ENCODE data around the gene MARCHF10.

Gene MARCHF10

DNA sequence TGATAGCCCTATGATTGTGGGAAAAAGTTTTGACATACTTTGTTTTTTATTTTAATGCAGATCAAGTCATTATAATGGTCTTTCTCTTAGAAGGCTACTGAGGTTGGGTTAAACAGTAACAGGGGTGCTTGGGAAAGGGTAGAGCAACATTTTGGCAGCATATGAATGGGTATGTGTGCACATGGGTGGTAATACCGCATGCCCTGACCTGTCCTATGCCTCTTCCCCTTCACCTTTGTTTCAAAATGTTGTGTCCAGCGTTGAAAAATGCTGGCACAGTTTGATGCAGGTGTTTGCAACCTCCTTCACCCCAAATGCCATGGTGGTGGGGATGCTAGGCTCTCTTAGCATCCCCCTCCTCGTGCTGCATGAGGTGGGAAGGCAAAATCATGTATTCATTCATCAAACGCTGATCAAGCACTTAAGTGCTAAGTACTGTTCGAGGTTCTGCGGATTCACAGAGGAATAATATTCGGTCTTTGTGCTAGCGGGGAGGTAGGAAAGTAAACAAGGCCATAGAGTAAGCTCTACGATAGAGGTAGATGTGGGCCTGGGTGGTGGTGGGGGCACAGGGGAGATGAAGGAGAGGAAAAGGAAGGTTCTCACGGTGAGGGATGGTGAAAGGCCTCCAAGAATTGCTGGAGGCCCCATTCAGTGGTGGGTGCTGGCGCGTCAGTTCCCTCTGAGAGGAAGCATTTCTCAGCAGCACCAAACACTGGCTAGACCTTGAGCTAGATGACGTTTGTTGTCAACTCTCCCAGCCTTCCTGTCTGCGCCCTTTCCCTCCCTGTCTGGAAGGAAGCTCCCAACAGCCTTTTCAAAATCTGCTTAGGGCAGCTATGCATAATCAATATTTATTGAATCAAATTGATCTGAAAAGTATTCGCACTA is 13.3 kb upstream of the MARCHF10 start:
- DNase-seq (ENCODE audit: low read depth): no peak

DNA sequence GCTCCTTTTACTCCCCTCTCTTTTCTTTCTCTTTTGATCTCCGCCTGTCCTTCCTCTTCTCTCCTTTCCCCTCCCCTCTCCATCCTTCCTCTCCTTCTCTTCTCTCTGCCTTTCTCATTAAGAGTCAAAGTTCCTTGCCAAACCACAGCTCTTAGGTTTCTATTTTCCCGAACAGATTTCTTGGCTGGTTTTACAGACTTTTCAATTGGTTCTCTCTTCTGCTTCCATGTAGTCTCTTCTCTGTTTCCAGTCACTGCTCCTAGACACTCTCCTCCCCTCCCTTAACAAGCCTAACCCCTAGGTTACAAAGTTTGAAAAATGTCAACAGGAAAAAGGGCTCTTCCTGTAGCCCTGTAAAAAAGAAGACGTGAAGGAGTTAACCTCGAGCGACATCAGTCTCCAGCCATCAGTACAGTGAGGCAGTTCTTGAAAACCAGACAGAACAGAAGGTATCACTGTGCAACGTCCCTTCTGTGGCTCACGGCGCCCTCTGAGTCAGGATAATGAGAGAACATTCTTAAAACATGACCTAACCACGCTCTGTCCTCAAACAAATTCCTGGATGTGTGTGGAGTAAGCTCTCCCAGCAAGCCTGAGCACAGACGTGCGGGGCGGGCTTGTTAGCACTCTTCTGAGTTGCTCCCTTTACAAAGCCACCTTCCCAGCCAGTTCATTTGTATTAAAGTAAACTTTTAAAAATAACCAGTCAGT is 11.6 kb upstream of the MARCHF10 start:
- DNase-seq (ENCODE audit: low read depth): no peak

DNA sequence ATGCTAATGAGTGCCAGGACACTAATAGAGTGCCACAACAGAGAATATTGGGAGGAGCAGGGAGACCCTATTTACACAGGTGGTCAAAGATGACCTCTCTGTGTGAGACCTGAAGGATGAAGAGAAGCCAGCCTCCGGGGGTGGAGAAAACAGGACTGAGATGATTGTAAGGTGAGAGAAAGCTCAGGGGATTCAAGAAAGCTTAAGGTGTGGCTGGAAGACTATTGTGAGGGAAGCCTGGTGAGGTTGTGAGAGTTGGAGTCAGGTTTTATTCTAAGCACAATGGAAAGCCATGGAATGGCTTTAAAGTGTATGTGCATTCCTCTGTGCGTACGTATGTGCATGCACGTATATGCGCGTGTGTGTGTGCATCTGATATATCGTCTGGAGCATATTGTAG is 10.4 kb upstream of the MARCHF10 start:
- no peak for DNase-seq (ENCODE audit: low read depth)

DNA sequence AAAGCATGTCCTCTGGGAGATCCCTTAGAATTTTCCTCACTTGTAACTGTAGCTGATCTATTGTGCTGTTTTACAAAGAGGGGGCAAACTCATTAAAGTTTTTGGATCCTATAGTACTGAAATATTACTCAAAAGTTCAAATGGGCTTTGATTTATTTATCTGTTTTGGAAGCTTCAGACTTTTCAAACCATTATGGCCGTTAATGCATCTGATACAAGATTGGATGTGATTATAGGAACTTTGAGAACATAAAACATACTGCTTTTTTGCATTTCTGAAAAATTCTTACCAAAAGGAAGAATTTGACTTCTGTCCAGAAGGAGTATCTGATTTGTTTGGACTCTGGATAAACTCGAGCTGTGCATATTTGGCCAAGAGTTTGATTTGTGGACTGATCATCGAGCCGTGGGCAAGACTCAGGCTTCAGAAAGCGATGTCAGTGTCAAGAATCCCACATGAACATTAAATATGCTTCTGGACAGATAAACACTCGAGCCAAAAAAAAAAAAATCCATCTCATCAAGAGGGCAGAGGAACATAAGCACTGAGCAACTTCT is 8.2 kb upstream of the MARCHF10 start:
- DNase-seq (ENCODE audit: low read depth): no peak

DNA sequence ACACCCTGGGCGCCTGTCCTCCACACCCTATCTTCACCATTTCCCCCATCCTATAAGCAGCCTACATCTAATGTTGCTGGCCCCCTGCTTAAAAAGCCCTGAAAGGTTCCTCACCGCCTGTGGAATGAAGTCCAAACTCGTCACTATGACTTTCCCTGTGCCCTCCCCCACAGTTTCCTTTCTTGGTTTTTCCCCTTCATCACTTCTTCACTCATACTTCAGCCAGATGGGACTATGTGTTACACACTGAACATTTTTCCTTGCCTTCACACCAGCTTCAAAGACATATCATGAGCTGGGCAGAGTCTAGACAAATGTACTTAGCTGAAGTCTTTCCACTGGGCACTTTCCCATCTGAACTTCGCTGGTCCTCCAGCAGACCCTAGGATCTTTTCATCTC is 1.5 kb upstream of the MARCHF10 start:
- DNase-seq (ENCODE audit: low read depth): no peak

DNA sequence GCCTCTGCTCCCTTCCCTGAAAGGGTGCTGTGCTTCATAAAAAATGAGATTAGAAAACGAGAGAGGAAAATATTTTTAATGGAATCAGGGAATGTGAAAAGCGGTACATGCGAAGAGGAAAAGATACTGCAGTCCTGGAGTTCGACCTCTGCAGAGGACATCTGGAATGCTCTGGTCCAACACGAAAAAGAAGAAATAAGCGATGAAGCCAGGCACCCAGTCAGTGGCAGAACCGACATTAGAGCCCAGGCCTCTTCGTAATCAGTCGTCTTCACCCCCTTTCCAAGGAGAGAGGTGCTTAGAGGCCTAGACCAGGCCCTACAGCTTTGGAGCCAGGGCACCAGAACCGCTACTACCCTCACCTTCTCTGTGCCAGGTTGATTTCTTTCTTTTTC is 459 bp upstream of the MARCHF10 start:
- no peak for DNase-seq (ENCODE audit: low read depth)

DNA sequence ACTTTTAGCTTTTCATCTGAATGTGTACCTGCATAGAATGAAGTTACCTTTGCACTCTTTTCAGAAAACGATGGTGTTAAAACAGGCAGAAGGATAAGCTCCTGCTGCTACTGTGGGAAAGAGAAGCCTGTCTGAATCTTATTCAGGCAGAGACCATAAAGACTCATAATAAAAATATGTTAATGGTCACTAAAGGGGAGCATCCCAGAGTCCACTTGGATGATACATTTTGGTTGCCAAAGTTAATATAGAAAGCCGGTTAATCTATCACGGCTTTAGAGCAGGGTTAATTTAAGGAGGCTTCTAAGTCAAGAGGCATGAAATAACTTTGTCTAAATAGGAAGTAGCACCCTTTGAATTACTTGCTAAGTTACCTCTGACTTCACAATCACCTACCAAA is 2.9 kb downstream of the MARCHF10 start:
- no peak for DNase-seq (ENCODE audit: low read depth)

DNA sequence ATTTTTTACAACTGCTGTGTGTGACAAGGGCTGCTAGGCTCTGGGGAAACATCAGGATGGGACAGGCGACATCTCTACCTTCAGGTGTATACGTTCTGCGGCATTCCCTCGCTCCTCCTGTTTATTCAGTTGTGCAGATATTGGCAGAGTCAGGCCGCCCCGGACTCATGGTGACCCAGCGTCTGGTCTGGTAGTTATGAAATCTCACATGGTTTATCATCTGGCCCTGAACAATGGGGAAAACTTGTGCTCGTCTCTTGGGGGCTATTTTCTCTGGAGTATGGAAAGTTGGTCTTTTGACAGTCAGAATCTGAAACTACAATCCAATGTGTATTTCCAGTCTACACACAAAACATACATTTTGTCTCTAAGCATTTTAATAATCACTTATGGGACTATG is 3.3 kb downstream of the MARCHF10 start:
- DNase-seq (ENCODE audit: low read depth): no peak

DNA sequence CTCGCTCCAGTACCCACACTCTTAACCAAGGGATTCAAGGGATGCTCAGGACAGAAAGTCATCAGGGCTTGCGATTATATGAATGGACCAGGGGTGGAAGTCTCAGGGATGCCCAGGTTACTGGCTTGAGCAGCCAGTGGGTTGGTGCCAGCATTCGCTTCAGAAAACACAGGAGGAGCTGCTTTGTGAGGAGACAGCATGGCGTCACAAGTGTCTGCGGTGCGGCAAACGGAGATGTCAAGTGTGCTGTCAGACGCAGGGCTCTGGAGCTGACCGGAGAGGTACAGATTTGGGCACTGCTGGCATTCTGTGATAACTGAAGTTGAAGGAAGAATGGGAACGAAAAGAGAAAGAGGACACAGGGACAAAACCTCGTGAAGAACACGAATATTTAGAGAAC is 4.1 kb downstream of the MARCHF10 start:
- DNase-seq (ENCODE audit: low read depth): no peak

DNA sequence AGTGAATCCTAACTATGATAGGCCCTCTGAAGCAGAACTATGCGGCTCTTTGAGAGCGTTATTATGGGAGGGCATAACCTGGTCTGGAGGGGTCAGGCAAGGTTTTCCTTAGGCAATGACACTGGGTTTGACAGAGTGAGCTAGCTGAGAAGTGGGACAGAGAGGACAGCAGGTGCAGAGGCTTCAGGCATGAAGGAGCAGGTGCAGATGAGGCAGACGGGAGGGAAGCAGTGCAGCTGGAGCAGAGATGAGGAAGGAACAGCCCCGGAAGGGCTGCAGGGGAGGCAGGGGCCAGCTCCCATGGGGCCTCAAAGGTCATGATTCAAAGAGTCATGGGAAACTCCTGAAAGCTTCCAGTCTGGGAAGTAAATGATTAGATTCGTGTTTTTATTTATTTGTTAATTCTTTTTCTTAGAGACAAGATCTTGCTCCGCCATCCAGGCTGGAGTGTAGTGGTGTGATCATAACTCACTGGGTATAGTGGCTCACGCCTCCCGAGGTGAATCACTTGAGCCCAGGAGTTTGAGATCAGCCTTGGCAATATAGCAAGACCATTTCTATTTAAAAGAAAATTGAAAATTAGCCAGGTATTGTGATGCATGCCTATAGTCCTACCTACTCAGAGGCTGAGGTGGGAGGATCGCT is 5.4 kb downstream of the MARCHF10 start:
- no peak for DNase-seq (ENCODE audit: low read depth)

DNA sequence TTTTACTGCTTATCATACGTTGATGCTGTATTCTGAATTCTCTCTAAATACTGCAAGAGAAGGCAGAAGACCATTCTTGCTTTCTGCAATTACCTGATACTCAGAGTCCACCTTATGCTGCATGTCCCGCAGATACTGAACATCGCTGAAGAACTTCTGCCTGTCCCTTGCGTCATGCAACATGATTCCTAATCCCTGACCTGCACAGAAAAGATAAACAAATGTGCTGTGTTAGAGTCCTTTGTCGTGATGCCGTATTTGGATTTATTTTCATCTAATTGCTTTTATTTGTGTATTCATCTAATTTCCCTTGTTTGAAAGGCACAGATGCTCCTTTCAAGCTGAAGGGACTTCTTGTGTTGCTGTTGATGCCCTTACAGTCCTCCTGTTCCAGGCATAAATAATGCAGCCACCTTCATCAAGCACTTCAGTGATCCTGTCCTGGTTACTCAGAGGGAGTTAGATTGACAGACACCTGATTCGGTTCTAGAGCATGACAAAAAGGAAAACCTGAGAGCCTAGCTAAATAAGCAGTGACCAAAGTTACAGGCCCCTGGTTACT is 6.5 kb downstream of the MARCHF10 start:
- no peak for DNase-seq (ENCODE audit: low read depth)

DNA sequence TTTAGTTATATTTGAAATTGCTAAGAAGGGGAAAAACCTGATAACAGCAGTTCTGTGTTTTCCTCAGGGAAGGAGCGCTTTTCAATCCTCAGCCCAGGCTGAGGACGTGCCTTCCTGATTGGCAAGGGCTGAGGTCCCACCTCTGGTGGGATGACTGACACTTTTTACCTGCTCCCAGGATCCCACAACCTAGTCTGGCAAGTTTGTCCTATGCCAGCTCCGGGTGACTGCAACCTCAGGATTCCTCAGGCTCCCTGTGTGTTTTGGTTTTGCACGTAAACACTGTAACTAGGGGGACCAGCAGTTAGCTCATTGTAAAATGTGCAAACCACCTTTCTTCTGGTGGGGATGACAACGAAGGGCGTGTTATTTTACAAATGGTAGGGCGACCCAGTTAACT is 7.5 kb downstream of the MARCHF10 start:
- DNase-seq (ENCODE audit: low read depth): no peak

DNA sequence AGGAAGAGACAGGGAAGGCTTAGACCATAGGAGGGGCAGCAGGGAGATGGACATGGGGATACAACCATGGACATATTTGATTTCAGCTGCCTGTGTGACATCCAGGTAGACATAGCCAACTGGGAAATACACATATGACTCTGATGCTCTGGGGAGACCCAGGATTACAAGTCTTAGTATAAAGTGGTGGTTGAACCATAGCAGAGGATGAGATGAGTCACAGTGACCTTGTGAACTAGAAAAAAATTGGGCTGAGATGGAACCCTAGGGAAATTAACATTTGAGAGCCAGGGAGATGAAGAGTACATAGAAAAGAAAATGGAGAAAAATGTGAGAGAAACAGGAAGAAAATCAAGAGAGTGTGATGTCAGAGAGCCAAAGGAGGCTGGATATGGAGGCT is 10.2 kb downstream of the MARCHF10 start:
- DNase-seq (ENCODE audit: low read depth): no peak

DNA sequence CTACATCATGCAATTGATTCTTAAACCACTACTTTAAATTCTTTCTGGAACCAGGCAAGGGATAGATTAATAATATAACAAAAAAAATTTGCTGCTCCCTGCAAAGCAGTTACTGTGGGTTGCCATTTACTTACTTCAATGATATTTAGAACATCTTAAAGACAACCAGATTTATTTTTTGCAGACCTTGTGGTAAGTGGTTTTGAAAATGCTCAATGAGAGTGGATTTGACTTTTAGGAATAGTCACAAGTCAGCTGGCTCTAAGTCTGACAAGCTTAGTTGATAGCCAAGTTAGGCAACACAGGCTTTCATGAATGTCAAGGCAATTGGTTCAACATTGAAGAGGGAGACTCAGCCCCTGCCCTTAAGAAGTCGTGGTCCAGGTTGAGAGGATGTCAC is 11.8 kb downstream of the MARCHF10 start:
- DNase-seq (ENCODE audit: low read depth): no peak

DNA sequence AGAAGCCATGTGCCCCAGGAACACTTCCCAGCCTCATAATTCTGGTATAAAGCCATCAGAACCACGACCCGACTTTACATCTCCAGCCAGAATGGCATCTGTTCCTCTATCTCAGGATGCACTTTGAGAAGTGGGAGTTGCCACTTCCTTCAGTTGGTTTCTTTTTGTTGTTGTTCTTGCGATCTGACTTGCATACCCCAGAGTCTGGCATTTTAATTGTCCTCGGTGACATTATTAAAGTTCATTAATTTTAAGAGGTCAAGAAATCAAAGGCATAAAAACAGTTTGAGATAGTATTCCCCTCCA is 13.5 kb downstream of the MARCHF10 start:
- DNase-seq (ENCODE audit: low read depth): peak; percentile 49

DNA sequence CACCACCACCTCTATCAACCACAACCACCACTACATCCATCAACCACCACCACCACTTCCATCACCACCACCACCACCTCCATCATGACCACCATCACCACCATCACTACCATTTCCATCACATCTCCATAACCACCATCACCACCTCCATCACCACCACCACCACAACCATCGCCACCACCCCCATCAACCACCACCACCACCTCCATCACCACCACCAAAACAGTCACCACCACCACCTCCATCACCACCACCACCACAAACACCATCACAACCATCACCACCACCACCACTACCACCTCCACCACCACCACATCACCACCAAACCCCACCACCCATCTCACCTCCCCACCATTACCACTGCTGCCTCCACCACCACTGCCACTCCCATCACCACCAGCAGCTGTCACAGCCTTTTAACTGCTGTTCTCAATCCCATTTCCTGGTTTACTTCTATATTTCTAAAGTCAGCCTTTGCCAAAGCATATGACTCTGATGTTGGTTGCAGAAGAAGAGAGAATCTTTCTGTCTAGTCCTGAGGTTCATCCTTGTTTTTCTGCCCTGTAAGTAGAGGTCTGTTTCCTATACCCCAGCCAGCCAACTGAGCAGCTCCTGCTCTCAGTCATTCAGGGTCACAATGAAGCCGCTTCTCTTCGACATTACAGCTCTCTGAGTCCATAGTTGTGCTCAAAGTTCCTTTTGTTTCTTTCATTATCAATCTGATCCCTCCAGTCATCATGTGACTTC is 14.0 kb downstream of the MARCHF10 start:
- DNase-seq (ENCODE audit: low read depth): no peak

DNA sequence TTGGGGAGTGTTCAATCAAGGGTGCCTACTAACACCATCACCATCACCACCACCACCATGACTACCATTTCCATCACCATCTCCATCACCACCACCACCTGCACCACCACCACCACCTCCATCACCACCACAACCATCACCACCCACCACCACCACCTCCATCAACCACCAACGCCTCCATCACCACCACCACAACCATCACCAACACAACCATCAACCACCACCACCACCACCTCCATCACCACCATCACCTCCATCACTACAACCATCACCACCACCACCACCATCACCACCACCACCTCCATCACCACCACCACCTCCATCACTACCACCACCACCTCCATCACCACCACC is 15.7 kb downstream of the MARCHF10 start:
- DNase-seq (ENCODE audit: low read depth): no peak

DNA sequence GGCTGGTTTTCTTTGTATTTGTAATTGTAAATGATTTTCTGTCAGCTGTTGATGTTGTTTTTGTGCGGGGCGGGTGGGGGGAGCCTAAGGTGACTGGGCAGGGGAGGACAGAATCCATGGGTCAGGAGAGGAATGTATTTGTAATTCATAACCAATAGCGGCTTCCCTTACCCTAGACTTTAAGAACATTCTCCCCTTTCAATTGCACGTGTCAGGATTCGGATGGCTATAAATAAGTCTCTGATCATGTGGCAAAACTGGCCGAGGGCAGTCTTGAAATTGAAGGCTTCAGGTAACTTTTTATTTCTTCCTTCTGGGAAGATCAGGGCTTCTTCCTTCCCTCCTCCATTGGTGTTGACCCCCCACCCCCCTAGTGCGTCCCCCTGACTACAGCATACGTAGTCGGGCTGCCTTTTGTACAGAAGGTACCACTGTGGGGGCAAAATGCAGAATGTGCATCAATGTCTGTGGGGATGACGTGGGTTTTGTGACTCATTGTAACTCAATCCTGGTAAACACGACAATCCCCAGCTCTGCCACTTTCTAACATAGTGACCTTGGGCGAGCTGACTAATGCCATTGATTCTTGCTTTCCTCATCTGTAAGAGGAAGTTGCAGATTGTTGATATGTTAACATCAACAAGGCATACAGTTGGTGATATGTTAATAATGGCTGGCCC is 16.2 kb downstream of the MARCHF10 start:
- DNase-seq (ENCODE audit: low read depth): no peak

DNA sequence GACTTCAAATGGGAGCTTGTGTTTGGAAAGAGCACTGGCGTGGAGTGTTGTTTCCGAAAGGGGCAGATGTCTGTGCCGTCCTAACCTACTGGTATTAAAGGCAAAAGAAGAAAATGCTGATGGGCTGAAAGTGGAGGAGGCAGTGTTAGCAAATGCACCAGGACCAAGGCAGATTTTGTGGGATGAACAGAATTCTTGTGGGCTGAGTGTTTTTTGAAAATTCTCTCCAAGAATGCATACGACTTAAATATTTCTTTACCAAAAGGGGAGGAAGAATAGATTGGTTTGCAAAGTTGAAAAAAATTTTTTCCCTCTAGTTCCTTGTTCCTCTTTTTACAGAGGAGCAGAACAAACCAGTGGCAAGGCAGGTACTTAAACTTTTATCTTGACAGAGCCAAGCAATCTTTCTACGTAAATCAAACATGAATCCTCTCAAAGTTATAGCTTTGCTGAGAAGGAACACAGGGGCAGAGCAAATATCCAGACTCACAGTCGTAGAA is 16.8 kb downstream of the MARCHF10 start:
- no peak for DNase-seq (ENCODE audit: low read depth)

DNA sequence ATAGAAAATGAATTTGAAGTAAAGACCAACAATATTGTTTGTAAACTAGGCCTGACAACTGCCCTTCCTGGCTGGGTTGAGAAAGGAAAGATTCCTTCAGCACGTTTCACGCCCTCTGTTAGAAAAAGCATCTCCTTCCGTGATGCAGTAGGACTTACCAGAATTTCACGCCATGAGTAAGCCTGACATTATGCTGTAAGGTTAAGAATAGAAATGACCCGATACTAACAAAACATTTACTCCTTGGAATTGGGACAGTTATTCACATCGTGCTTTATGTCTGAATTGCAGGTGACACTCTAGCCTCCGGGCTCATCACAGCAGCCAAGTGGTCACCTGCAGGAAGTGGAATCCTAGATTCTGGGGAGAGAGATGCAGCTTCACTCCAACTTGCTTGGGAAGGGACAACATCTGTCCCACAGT is 17.5 kb downstream of the MARCHF10 start:
- DNase-seq (ENCODE audit: low read depth): no peak

DNA sequence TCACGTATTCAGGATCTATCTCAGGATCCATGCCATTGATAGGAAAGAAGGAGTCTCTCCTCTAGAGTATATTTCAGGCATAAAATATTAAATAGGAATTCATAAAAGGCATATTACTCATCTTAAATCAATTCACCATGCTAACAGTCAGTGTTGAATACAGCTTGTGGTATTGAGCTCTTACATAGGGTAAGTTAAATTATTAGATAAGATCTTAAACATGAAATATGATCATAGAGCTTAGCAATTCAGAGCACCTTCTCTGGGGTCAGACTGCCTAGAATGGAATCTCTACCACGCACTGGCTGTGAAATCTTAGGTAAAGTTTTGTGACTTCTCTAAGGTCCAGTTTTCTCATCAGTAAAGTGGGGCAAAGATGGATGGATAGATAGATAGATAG is 20.7 kb downstream of the MARCHF10 start:
- no peak for DNase-seq (ENCODE audit: low read depth)

Data from CMK (cell line).